ENCODE results near the gene PRLR.

- TF ChIP-seq ESRRA (IDR thresholded peaks at IDR 0.05; ENCODE audit: low read length) (no peak), EGR1 (IDR thresholded peaks at IDR 0.05; ENCODE audit: borderline replicate concordance in 1 of 2, low read depth in 2 of 2, low read length in 2 of 2) (no peak), EP300 (IDR thresholded peaks at IDR 0.05; ENCODE audit: borderline replicate concordance in 1 of 2, control insufficient read depth in 1 of 2, low read depth in 2 of 2, low read length in 2 of 2) (peak in 1 of 2 experiments; percentile 36; a peak in 1 of 4 replicates), FOXK2 (IDR thresholded peaks at IDR 0.05) (no peak), BRCA1 (IDR thresholded peaks at IDR 0.05; ENCODE audit: low read depth, low read length) (no peak), NFIC (IDR thresholded peaks at IDR 0.05; ENCODE audit: low read depth, low read length) (no peak)
Measured at GRCh38 chr5:35160486-35161116, 69.7 kb downstream of the PRLR start.
